GM23338 (cell line): ENCODE results near the gene VWDE. TPM values are rescaled to one million over a fixed set of nuclear protein-coding genes. Genes with fewer than 3 reads are reported as not detected.

Source experiments
- ATAC-seq: fragments of 200-7000 bp; cut with Tn5 transposase; 3 replicates; pipeline ENCODE4 v1.9.1; 2020
- DNase-seq: peaks from one replicate; pipeline ENCODE4 v3.0.0-alpha.2; 2015; ENCODE audit warnings: low spot score
- H2AFZ ChIP-seq: fragments of 200-600 bp; sonication (generic); 2 replicates; pipeline ENCODE4 v1.8.0; 2016; ENCODE audit warnings: antibody characterized with exemption, mild to moderate bottlenecking, moderate library complexity
- H3F3A ChIP-seq: fragments of 200-600 bp; sonication (generic); replicated peaks from 2 replicates; pipeline ENCODE4 v1.8.0; 2017; ENCODE audit warnings: antibody characterized with exemption, mixed run types, low read depth
- H3K27ac ChIP-seq: fragments of 200-600 bp; sonication (generic); 2 replicates; pipeline ENCODE4 v1.6.1; 2016; ENCODE audit warnings: low read depth
- H3K27me3 ChIP-seq: fragments of 200-600 bp; sonication (generic); 2 replicates; pipeline ENCODE4 v1.8.0; 2016; ENCODE audit warnings: mild to moderate bottlenecking, mixed run types, moderate library complexity; ENCODE audit not compliant: insufficient read depth
- H3K36me3 ChIP-seq: fragments of 200-600 bp; sonication (generic); 2 replicates; pipeline ENCODE4 v1.8.0; 2016; ENCODE audit warnings: mild to moderate bottlenecking; ENCODE audit not compliant: insufficient read depth
- H3K4me1 ChIP-seq: fragments of 200-600 bp; sonication (generic); 2 replicates; pipeline ENCODE4 v1.8.0; 2016; ENCODE audit warnings: mild to moderate bottlenecking, moderate library complexity; ENCODE audit not compliant: insufficient read depth
- H3K4me2 ChIP-seq: fragments of 200-600 bp; sonication (generic); 2 replicates; pipeline ENCODE4 v1.7.1; 2017; ENCODE audit warnings: mixed run types
- H3K4me3 ChIP-seq: fragments of 200-600 bp; sonication (generic); 2 replicates; pipeline ENCODE4 v1.6.1; 2016; ENCODE audit warnings: mixed run types
- H3K79me2 ChIP-seq: fragments of 200-600 bp; sonication (generic); replicated peaks from 2 replicates; pipeline ENCODE4 v1.8.0; 2017; ENCODE audit warnings: mild to moderate bottlenecking; ENCODE audit not compliant: insufficient read depth
- H3K9me2 ChIP-seq: fragments of 200-600 bp; sonication (generic); 2 replicates; pipeline ENCODE4 v1.8.0; 2017; ENCODE audit not compliant: insufficient read depth
- H4K20me1 ChIP-seq: fragments of 200-600 bp; sonication (generic); replicated peaks from 2 replicates; pipeline ENCODE4 v1.8.0; 2017; ENCODE audit warnings: mild to moderate bottlenecking; ENCODE audit not compliant: insufficient read depth
- H3K27ac Mint-ChIP-seq: 2 replicates; pipeline ENCODE4 v1.8.0; 2020; ENCODE audit warnings: inconsistent platforms, mild to moderate bottlenecking, moderate library complexity, mixed read lengths
- H3K27me3 Mint-ChIP-seq: 3 replicates; pipeline ENCODE4 v1.8.0; 2022; ENCODE audit warnings: low read depth, mild to moderate bottlenecking, moderate library complexity, mixed read lengths, inconsistent platforms; ENCODE audit not compliant: insufficient read depth, poor library complexity
- H3K36me3 Mint-ChIP-seq: 3 replicates; pipeline ENCODE4 v1.8.0; 2021; ENCODE audit warnings: low read depth, mild to moderate bottlenecking, inconsistent platforms, moderate library complexity, mixed read lengths
- H3K4me1 Mint-ChIP-seq: 3 replicates; pipeline ENCODE4 v1.8.0; 2020; ENCODE audit warnings: mild to moderate bottlenecking, inconsistent platforms, mixed read lengths
- H3K4me3 Mint-ChIP-seq: 3 replicates; pipeline ENCODE4 v1.8.0; 2021; ENCODE audit warnings: moderate library complexity, mild to moderate bottlenecking, inconsistent platforms, mixed read lengths
- H3K9me3 Mint-ChIP-seq: 3 replicates; pipeline ENCODE4 v1.8.0; 2020; ENCODE audit warnings: moderate library complexity, mild to moderate bottlenecking, inconsistent platforms, mixed read lengths
- CREB1 ChIP-seq: fragments of 250-450 bp; sonication (Bioruptor Pico); IDR thresholded peaks from 2 replicates; pipeline ENCODE4 v1.5.0; 2020; ENCODE audit warnings: low read depth, mild to moderate bottlenecking, moderate library complexity
- CTCF ChIP-seq, 2 experiments: fragments of 200-600 bp in 1 of 2; sonication (generic) in 1 of 2; conservative IDR thresholded peaks; 2 replicates each; pipeline versions ENCODE4 v1.5.1 to v1.6.1; 2016 to 2017; ENCODE audit warnings: antibody characterized with exemption in 2 of 2, low read depth in 2 of 2, mild to moderate bottlenecking in 2 of 2, moderate library complexity in 1 of 2
- ETS1 ChIP-seq: IDR thresholded peaks from 2 replicates; pipeline ENCODE4 v1.6.1; 2016; ENCODE audit warnings: antibody characterized with exemption
- EZH2 ChIP-seq: fragments of 200-600 bp; sonication (generic); IDR thresholded peaks from one replicate; pipeline ENCODE4 v1.8.0; 2017; ENCODE audit warnings: antibody characterized with exemption, mild to moderate bottlenecking, low read depth; ENCODE audit not compliant: unreplicated experiment
- EZH2phosphoT487 ChIP-seq: fragments of 200-600 bp; sonication (generic); IDR thresholded peaks from one replicate; pipeline ENCODE4 v1.8.1; 2018; ENCODE audit warnings: antibody characterized with exemption; ENCODE audit not compliant: unreplicated experiment
- JUNB ChIP-seq: IDR thresholded peaks from one replicate; pipeline ENCODE4 v1.6.1; 2016; ENCODE audit warnings: antibody characterized with exemption; ENCODE audit not compliant: unreplicated experiment
- NANOG ChIP-seq: IDR thresholded peaks from 2 replicates; pipeline ENCODE4 v1.6.1; 2016; ENCODE audit warnings: antibody characterized with exemption, borderline replicate concordance
- POLR2AphosphoS5 ChIP-seq: IDR thresholded peaks from 2 replicates; pipeline ENCODE4 v1.6.1; 2016; ENCODE audit warnings: antibody characterized with exemption, low read depth
- REST ChIP-seq: IDR thresholded peaks from one replicate; pipeline ENCODE4 v1.6.1; 2018; ENCODE audit warnings: antibody characterized with exemption; ENCODE audit not compliant: unreplicated experiment
- STAT1 ChIP-seq: IDR thresholded peaks from one replicate; pipeline ENCODE4 v1.6.1; 2016; ENCODE audit warnings: antibody characterized with exemption; ENCODE audit not compliant: unreplicated experiment
- ZNF114 ChIP-seq: fragments of 250-450 bp; sonication (Bioruptor Pico); IDR thresholded peaks from 2 replicates; pipeline ENCODE4 v1.5.0; 2020; ENCODE audit warnings: mild to moderate bottlenecking, moderate library complexity
- ZNF331 ChIP-seq: fragments of 250-450 bp; sonication (Bioruptor Pico); IDR thresholded peaks from 2 replicates; pipeline ENCODE4 v1.5.0; 2020; ENCODE audit warnings: low read depth, mild to moderate bottlenecking, moderate library complexity
- ZNF462 ChIP-seq: fragments of 250-450 bp; sonication (Bioruptor Pico); IDR thresholded peaks from 2 replicates; pipeline ENCODE4 v1.5.0; 2020; ENCODE audit warnings: mild to moderate bottlenecking, moderate library complexity
- polyA plus RNA-seq: library from polyadenylated mRNA; unstranded; fragments of >200 nt; fragmentation: Nextera tagmentation; extraction: Ambion mirVana; gene quantifications from 2 replicates; pipeline ENCODE4 v1.2.1, GENCODE V29; 2016
- total RNA-seq: library from RNA; depleted of rRNA; stranded (reverse); fragments of >200 nt; shearing (Covaris generic); gene quantifications from 2 replicates; pipeline ENCODE4 v1.2.3, GENCODE V29; 2014

Gene VWDE
- total and polyA plus RNA-seq, 2 experiments from 2014 or later = 24.6 to 45.5 TPM

- H3K9me3 Mint-ChIP-seq = peaks cover 31% of the 10 kb centered on the region
- peak overlapping the region; percentile 61 for H3K4me3 Mint-ChIP-seq
- peaks cover 29% of the 10 kb centered on the region for H3K4me1 Mint-ChIP-seq
- Histone ChIP-seq H3K9me2 (no peaks in the 10 kb centered on the region), H3F3A (no peaks in the 10 kb centered on the region), H3K4me2 (peak overlapping the region; percentile 70), H3K36me3 (no peaks in the 10 kb centered on the region), H3K27ac (peak overlapping the region; percentile 94), H3K4me3 (peak overlapping the region; percentile 43), H2AFZ (no peak overlapping the region), H3K4me1 (peaks cover 29% of the 10 kb centered on the region), H4K20me1 (no peaks in the 10 kb centered on the region), H3K27me3 (no peaks in the 10 kb centered on the region), H3K79me2 (no peaks in the 10 kb centered on the region)
- H3K27ac Mint-ChIP-seq = peak overlapping the region; percentile 98
- DNase-seq (peak; percentile 96), ATAC-seq (peak; percentile 97)
- peaks cover 32% of the 10 kb centered on the region for H3K36me3 Mint-ChIP-seq
- peaks cover 2% of the 10 kb centered on the region for H3K27me3 Mint-ChIP-seq
- TF ChIP-seq ETS1 (no peak), JUNB (no peak), REST (no peak), ZNF462 (CRISPR knock-in tag) (peak; percentile 51; the same call in 1 of the 2 replicates), NANOG (peak; percentile 65; the same call in 1 of the 2 replicates), ZNF331 (peak; percentile 20; the same call in 1 of the 2 replicates), CTCF (conservative IDR thresholded peaks at IDR 0.05; ENCODE audit: low read depth in 2 of 2) (no peak), EZH2 (no peak), ZNF114 (peak; percentile 82; the same call in 1 of the 2 replicates), POLR2AphosphoS5 (peak; percentile 84), EZH2phosphoT487 (no peak), STAT1 (no peak), CREB1 (CRISPR knock-in tag) (peak; percentile 63)
Observed at GRCh38 chr7:12423997-12424745, 20.5 kb upstream of the VWDE start.
